ENCODE data around the gene DUSP1. TPM values are rescaled to one million over a fixed set of nuclear protein-coding genes. Genes with fewer than 3 reads are reported as not detected.

DUSP1 gene
- total and polyA plus RNA-seq, 3 donors from 2014 or later = 86.2 to 172 (median 159) TPM

GRCh38 chr5:172798422-172799215, 27.6 kb upstream of the DUSP1 start:
- H3K4me3 ChIP-seq = no peak overlapping the region
- DNase-seq = peak; percentile 39
- peaks cover 10% of the 10 kb centered on the region for H3K4me1 ChIP-seq
- intact Hi-C loops (cut with DNase I; ENCODE audit: low total_unique reads) = loop anchor here (10.0 kb wide), 1 partner anchor 76 kb away; no protein-coding TSS in a partner anchor
- no peaks in the 10 kb centered on the region for H3K36me3 ChIP-seq (ENCODE audit: low read depth, missing control alignments)
- no peaks in the 10 kb centered on the region for H3K27me3 ChIP-seq
- H3K9me3 ChIP-seq = no peaks in the 10 kb centered on the region
- H3K27ac ChIP-seq = peak overlapping the region in 1 of 2 donors; percentile 47
- TF ChIP-seq POLR2A (IDR thresholded peaks at IDR 0.05) (no peak), CTCF (IDR thresholded peaks at IDR 0.05) (no peak)
- 75 to 77% methylated on average over 14 of the region's 14 CpGs for WGBS, 2 donors

- Histone ChIP-seq H3K4me3 (no peak overlapping the region), H3K36me3 (ENCODE audit: low read depth, missing control alignments) (no peaks in the 10 kb centered on the region), H3K27ac (peak overlapping the region in 1 of 2 donors; percentile 47), H3K27me3 (no peaks in the 10 kb centered on the region), H3K9me3 (no peaks in the 10 kb centered on the region), H3K4me1 (peaks cover 10% of the 10 kb centered on the region)
- TF ChIP-seq POLR2A (IDR thresholded peaks at IDR 0.05) (no peak), CTCF (IDR thresholded peaks at IDR 0.05) (no peak)
- 79 to 84% methylated on average over 4 to 5 of the region's 5 CpGs for WGBS, 2 donors
- DNase-seq = no peak
- intact Hi-C loops (cut with DNase I; ENCODE audit: low total_unique reads) = loop anchor here (10.0 kb wide), 1 partner anchor 77 kb away; no protein-coding TSS in a partner anchor
Observed at GRCh38 chr5:172797771-172798191, 26.8 kb upstream of the DUSP1 start.

- H3K4me3 ChIP-seq = no peak overlapping the region
- no peaks in the 10 kb centered on the region for H3K9me3 ChIP-seq
- peak overlapping the region in 1 of 2 donors; percentile 53 for H3K27ac ChIP-seq
- no peak for DNase-seq
- no peaks in the 10 kb centered on the region for H3K27me3 ChIP-seq
- intact Hi-C loops (cut with DNase I; ENCODE audit: low total_unique reads) = loop anchor here (10.0 kb wide), 1 partner anchor 78 kb away; no protein-coding TSS in a partner anchor
- H3K4me1 ChIP-seq = peaks cover 10% of the 10 kb centered on the region
- H3K36me3 ChIP-seq (ENCODE audit: low read depth, missing control alignments) = no peaks in the 10 kb centered on the region
- no peak for TF ChIP-seq CTCF (IDR thresholded peaks at IDR 0.05)
- no peak for TF ChIP-seq POLR2A (IDR thresholded peaks at IDR 0.05)
- WGBS, 2 donors = 86 to 92% methylated on average over 6 of the region's 6 CpGs
Observed at GRCh38 chr5:172796306-172796705, 25.3 kb upstream of the DUSP1 start.

GRCh38 chr5:172795318-172795977, 24.5 kb upstream of the DUSP1 start:
- intact Hi-C loops (cut with DNase I; ENCODE audit: low total_unique reads) = loop anchor here (10.0 kb wide), 1 partner anchor 79 kb away; no protein-coding TSS in a partner anchor
- Histone ChIP-seq H3K4me1 (peaks cover 10% of the 10 kb centered on the region), H3K27me3 (no peaks in the 10 kb centered on the region), H3K4me3 (no peak overlapping the region), H3K9me3 (no peaks in the 10 kb centered on the region), H3K27ac (peak overlapping the region; percentile 68 to 78), H3K36me3 (ENCODE audit: low read depth, missing control alignments) (no peaks in the 10 kb centered on the region)
- 45 to 50% methylated on average over 11 to 13 of the region's 13 CpGs for WGBS, 2 donors
- TF ChIP-seq POLR2A (IDR thresholded peaks at IDR 0.05) = no peak
- TF ChIP-seq CTCF (IDR thresholded peaks at IDR 0.05) = peak in 1 of 3 experiments; percentile 20
- DNase-seq = peak; percentile 90

Data from testis (tissue), 3 donors.